Fibroblast of upper back skin (primary cell): ENCODE measurements around the gene APOC3.

Experiments used
- DNase-seq: peaks from one replicate; pipeline ENCODE4 v3.0.0-alpha.2; 2013

APOC3 gene

GRCh38 chr11:116807601-116808261 is 22.0 kb upstream of the APOC3 start:
- no peak for DNase-seq

- DNase-seq: no peak
These were observed 21.2 kb upstream of the APOC3 start for GRCh38 chr11:116808262-116809175.

DNA sequence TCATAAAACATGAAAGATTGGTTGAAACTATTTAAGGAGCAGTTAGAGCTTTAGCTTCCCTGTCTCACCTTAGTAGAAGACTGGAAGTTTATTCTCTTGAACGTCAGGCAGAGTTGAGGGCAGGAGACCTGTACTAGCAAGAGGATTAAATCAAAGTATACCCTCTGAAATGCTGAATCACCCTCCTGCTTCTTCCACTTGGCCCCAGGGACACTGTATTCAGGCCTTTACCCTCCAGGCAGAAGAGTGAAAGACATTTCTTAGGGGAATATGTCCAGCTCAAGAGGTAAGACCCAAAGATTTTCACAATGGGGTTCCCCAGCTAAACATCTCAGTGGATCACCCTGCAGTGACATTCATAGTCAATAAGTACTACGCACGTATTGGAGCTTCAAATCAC is 18.5 kb upstream of the APOC3 start:
- no peak for DNase-seq

- DNase-seq: no peak
These were observed 17.6 kb upstream of the APOC3 start for GRCh38 chr11:116812109-116812508.

DNA sequence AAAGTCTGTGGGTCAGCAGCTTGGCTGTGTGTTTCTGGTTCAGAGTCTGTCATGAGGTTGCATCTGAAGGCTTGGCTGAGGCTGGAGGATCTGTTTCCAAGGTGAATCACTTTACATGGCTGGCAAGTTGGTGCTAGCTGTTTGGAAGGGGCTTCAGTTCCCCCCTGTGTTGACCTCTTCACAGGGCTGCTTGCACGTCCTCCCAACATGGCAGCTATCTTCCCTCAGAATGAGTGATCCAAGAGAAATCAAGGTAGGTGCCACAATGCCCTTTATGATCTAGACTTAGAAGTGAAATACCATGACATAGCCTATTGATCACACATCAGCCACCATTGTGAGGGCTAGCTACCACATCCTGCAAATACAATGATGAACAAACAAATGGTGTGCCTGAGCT is 16.5 kb upstream of the APOC3 start:
- no peak for DNase-seq

- DNase-seq: no peak
These were observed 15.8 kb upstream of the APOC3 start for GRCh38 chr11:116813781-116814471.

- no peak for DNase-seq
These were observed 15.2 kb upstream of the APOC3 start for GRCh38 chr11:116814502-116814901.

GRCh38 chr11:116819049-116819448 is 10.7 kb upstream of the APOC3 start:
- no peak for DNase-seq

DNA sequence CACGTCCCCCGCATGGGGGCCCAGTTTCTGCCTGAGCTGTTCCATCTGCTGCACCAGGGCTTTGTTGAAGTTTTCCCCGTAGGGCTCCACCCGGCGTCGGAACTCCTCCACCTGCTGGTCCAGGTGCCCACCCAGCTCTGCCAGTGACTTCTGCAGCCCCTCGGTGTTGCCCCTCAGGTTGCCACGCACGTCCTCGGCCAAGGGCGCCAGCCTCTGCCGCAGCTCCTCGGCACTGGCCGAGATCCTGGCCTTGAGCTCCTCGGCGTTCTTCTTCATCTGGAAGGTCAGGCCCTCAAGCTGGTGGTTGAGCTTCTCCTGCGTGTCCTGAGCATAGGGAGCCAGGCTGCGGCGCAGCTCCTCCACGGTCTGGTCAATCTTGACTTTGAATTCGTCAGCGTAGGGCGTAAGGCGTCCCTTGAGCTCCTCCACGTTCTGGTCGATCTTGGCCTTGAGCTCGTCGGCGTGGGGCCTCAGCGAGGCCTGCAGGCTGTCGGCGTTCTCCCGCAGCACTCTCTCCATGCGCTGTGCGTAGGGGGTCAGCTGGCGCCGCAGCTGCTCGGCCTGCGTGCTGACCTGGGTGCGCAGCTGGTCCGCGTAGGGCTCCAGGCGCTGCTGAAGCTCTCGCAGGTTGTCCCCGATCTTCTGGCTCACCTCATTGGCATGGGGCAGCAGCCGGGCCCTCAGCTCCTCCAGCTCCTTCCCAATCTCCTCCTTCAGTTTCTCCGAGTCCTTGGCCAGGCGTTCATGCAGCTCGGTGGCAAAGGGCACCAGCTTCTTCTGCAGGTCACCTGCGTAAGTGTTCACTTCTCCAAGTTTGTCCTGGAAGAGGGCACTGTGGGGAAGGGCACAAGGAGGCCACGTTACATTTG is 8.4 kb upstream of the APOC3 start:
- no peak for DNase-seq

- no peak for DNase-seq
These were observed 7.1 kb upstream of the APOC3 start for GRCh38 chr11:116822575-116822974.

- no peak for DNase-seq
These were observed 6.5 kb upstream of the APOC3 start, which contains the start of gene APOA4 for GRCh38 chr11:116823031-116823843. TSS of gene APOA4 (minus strand) at chr11:116823304. CDS start at chr11:116823191, 113 bp downstream.

DNA sequence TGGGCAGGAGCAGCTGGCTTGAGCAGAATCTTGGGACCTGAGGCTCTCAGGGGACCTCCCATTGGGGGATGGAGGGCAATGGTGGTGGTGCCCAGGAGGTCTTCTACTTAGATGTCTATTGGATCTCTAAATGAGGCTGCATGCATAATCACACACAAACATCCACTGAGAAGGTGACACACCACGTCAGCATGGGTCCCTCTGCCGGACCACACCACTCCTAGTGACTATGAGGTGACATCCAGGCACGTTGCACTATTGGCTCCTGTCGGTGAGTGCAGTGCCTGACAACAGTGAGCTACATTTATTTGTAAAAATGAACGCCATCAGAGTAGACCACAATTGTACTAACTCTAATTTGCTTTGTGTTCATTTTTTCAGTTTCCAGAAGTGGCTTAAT is 4.3 kb upstream of the APOC3 start:
- DNase-seq: no peak

DNA sequence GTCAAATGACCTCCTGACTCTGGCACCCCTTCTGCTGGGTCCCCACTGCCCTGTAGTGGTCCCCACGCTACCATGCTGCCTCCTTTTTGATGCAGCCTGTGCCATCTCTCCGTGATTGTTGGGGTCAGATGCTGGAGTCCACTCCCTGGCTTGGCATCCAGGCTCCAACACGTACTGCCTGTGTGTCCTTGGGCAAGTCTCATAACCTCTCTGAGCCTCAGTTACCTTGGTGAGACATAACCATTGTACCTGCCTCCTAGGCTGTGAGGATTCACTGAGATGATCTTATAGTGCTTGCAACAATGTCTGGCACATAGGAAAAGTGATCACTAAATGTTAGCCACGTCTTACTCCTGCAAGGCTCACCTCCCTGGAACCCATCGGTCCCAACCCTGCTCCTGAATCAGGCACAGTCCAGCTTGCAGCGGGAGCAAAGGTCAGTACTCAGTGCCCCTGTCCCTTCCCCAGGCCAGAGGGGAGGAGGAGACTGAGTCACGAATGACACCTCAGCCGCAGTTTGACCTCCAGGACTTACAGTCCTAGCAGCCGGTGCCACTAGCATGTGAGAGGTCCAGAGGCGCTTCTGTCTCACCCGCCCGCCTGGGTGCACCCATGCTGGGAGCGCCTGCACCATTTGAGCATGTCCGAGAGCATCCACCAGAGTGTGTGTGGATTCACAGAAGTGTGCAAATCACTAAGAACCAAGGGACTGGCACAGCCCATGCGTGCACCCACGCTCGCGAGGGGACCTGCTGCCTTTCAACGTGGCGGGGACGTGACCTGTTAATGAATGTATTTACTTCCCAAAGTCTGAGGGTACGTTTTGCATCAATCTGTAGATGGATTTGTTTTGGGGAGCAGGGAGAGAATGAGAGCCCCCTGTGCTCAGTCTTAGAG is 3.6 kb upstream of the APOC3 start:
- no peak for DNase-seq

DNA sequence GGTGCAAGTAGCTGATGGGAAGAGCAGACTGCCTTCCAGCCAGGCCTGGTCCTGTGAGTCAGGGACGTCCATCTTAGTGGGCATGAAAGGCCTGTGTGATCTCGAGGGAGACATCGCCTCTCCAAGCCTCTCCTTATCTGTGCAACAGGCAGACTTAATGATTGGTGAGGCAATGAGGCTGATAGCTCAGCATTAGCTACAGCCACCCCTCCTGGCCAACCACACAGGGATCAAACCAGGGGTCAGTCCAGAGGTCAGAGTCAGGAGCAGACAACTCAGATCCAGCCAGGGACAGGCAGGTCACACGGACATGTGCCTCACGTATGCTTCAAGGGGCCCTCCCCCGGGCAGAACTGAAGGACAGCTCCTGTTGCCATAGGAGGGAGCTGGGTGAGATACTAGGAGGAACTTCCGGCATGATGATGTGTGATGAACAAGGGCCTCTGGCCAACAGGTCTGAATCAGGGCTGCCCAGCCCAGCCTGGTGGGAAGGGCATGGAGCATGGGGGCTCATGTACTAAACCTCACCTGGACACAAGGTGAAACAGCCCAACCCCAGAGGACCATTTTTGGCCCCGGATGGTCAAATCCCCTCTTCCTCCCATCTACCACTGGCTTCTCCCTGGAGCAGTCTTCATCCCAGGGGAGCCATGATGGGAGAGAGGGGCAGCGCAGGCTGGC is 2.8 kb upstream of the APOC3 start:
- DNase-seq: no peak

- no peak for DNase-seq
These were observed 2.2 kb upstream of the APOC3 start for GRCh38 chr11:116827461-116827860.

DNA sequence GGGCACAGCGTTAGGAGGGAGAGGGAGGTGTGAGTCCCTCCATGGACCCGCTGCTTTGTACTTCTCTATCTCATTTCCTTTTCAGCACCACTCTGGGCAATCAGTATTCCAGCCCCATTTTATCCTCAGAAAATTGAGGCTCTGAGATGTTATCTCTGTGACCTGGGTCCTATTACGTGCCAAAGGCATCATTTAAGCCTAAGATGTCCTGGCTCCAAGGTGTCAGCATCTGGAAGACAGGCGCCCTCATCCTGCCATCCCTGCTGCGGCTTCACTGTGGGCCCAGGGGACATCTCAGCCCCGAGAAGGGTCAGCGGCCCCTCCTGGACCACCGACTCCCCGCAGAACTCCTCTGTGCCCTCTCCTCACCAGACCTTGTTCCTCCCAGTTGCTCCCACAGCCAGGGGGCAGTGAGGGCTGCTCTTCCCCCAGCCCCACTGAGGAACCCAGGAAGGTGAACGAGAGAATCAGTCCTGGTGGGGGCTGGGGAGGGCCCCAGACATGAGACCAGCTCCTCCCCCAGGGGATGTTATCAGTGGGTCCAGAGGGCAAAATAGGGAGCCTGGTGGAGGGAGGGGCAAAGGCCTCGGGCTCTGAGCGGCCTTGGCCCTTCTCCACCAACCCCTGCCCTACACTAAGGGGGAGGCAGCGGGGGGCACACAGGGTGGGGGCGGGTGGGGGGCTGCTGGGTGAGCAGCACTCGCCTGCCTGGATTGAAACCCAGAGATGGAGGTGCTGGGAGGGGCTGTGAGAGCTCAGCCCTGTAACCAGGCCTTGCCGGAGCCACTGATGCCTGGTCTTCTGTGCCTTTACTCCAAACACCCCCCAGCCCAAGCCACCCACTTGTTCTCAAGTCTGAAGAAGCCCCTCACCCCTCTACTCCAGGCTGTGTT is 829 bp upstream of the APOC3 start:
- no peak for DNase-seq

GRCh38 chr11:116830184-116830912 is 641 bp downstream of the APOC3 start:
- no peak for DNase-seq

- DNase-seq: no peak
These were observed 2.2 kb downstream of the APOC3 start for GRCh38 chr11:116831790-116832349.
